ENCODE results near the gene SORCS1.

SORCS1 gene

DNA sequence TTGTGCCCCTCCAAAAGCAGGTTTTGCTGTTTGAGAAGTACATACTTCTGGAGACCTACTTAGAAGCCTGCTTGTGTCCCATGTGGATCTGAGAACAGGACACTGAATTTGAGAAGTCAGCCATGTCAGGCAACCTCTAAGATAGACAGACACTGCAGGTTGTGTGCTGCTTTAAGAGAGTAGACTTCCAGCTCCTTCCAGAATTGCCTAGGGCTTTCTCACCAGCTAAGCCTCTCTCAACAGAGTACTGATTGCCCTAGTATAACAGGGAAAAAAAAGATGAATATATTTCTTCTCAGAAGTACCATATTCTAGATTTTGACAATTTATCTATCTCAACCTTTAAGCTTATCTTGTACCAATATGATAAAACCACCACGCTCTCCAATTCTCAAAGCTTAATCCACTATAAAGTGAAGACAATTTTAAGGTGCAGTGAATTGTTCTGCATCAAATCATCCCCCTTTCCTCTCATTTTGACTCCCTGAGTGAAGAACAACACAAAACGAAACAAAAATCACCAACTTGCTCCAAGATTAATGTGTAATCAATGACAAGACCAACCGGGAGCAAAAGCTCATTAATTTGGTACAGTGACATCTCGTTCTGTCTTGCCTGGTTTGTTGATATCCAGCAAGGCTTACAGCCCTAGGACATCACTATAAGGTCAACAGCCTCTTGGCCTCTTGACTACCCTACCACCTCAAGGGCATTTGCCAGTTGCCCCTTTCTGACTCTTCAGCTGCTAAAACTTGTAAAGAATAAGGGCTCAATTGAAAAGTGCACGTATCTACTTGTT, 214.6 kb downstream of the SORCS1 start:
- no peak overlapping the region for H3K9ac ChIP-seq (ENCODE audit: insufficient read length)
- no peak for DNase-seq (ENCODE audit: low read depth, low spot score)
- no peaks in the 10 kb centered on the region for H3K36me3 ChIP-seq (ENCODE audit: insufficient read depth, low read length)
- H3K4me3 ChIP-seq = no peak overlapping the region
- no peak overlapping the region for H3K27ac ChIP-seq
- TF ChIP-seq POLR2AphosphoS5 (IDR thresholded peaks at IDR 0.05; ENCODE audit: borderline replicate concordance, low read depth, low read length) = no peak
- no peak for TF ChIP-seq EZH2 (IDR thresholded peaks at IDR 0.05)
- TF ChIP-seq FOXP2 (optimal IDR thresholded peaks at IDR 0.05; ENCODE audit: control extremely low read depth, extremely low read length, insufficient read depth) = no peak
- H3K9me3 ChIP-seq (ENCODE audit: low read depth, low read length) = no peaks in the 10 kb centered on the region

DNA sequence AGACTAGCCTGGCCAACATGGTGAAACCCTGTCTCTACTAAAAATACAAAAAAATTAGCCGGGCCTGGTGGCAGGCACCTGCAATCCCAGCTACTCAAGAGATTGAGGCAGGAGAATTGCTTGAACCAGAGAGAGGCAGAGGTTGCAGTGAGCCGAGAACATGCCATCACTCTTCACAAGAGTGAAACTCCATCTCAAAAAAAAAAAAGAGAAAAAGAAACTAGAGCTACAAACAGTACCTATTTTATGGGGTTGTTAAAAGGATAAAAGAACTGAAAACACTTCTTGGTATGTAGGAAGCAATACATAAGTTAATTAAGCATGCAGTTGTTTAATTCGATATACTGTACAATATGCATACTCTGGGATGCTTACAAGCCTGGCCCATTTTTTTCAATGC, 216.9 kb downstream of the SORCS1 start:
- no peak for DNase-seq (ENCODE audit: low read depth, low spot score)
- H3K27ac ChIP-seq = no peak overlapping the region
- no peaks in the 10 kb centered on the region for H3K36me3 ChIP-seq (ENCODE audit: insufficient read depth, low read length)
- TF ChIP-seq FOXP2 (optimal IDR thresholded peaks at IDR 0.05; ENCODE audit: control extremely low read depth, extremely low read length, insufficient read depth) (no peak), POLR2AphosphoS5 (IDR thresholded peaks at IDR 0.05; ENCODE audit: borderline replicate concordance, low read depth, low read length) (no peak), EZH2 (IDR thresholded peaks at IDR 0.05) (no peak)
- no peaks in the 10 kb centered on the region for H3K9me3 ChIP-seq (ENCODE audit: low read depth, low read length)
- H3K4me3 ChIP-seq = no peak overlapping the region
- no peak overlapping the region for H3K9ac ChIP-seq (ENCODE audit: insufficient read length)

DNA sequence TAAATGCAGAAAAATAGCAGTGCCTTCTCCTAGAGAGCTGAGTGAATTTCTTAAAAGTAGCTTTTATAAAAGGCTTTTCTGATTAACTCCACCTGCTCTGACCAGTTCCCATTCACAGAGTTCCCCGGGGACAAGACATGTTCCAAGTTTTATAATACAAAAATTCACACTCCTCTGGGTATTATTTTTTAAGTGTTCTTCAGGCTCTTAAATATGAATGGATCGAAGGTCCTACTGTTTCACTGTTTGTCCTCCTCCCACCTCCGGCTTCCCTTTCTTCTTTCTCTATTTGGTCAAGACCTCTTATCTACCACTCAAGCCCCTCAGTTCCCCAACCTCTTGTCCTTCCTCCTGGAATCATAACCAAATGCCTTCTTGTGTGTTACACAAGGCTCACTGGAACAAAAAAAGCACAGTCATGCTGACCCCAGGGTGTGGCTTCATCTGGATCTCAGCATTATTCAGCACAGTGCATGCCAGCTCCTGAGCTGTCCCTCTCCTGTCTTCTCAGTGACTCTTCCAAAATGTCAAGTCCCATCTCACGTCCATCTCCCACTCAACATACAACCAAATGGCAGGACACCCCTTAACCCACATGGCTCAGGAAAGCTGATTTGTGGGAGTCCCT, 222.4 kb downstream of the SORCS1 start:
- Histone ChIP-seq H3K9me3 (ENCODE audit: low read depth, low read length) (no peaks in the 10 kb centered on the region), H3K4me3 (no peak overlapping the region), H3K27ac (no peak overlapping the region), H3K36me3 (ENCODE audit: insufficient read depth, low read length) (no peaks in the 10 kb centered on the region), H3K9ac (ENCODE audit: insufficient read length) (no peak overlapping the region)
- TF ChIP-seq FOXP2 (optimal IDR thresholded peaks at IDR 0.05; ENCODE audit: control extremely low read depth, extremely low read length, insufficient read depth) (no peak), EZH2 (IDR thresholded peaks at IDR 0.05) (no peak), POLR2AphosphoS5 (IDR thresholded peaks at IDR 0.05; ENCODE audit: borderline replicate concordance, low read depth, low read length) (no peak)
- no peak for DNase-seq (ENCODE audit: low read depth, low spot score)

DNA sequence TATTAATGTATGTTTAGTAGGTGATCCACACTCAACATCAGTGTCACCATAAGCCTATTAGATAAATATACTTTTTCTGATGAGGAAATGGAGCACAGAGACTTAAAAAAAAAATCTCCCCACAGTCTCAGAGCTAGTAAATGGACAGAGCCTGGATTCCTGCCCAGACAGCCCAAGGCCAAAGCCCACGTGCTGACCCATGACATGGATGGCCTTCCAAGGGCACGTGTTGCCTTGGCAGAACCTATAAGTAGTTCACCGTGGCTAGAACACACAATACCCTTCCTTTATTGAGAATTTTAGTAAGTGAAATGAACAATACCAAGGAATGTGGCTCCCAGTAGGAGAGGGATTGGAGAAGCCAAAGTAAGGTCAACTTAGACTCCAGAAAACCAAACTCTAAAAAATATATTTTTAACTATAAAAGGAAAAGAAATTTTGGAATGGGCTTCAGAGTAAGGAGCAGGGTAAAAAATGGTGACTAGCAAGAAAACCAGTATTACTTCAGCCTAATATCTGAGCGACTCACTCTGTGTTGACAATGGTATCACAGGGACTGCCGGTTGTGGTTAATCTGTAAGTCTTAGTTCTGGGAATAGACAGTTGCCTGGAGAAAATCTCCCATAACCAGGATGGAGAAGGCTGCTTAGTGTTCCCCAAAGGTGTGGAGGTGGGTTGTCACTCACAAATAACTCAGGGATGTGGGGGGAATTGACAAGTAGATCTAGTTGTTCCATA, 223.0 kb downstream of the SORCS1 start:
- Histone ChIP-seq H3K27ac (no peak overlapping the region), H3K4me3 (no peak overlapping the region), H3K9ac (ENCODE audit: insufficient read length) (no peak overlapping the region), H3K36me3 (ENCODE audit: insufficient read depth, low read length) (no peaks in the 10 kb centered on the region), H3K9me3 (ENCODE audit: low read depth, low read length) (no peaks in the 10 kb centered on the region)
- TF ChIP-seq EZH2 (IDR thresholded peaks at IDR 0.05) (no peak), FOXP2 (optimal IDR thresholded peaks at IDR 0.05; ENCODE audit: control extremely low read depth, extremely low read length, insufficient read depth) (no peak), POLR2AphosphoS5 (IDR thresholded peaks at IDR 0.05; ENCODE audit: borderline replicate concordance, low read depth, low read length) (no peak)
- DNase-seq (ENCODE audit: low read depth, low spot score) = no peak

DNA sequence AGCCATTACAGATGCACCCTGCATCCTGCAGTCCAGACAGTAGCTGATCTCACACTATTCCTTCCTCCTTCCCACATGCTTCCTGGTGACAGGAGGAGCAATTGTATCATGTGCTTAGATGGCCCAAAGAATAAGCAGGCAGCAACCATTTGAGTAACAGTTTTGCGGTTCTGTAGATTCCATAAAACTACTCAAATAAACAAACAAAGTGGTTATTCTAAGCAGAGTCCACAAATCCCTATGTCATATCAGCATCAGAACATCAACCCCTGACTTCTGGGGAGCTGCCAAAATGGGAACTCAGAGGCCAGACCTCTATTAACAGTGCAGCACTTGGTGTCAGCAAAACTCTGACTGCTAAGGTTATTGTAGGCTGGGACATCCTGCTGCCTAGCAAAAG, 226.0 kb downstream of the SORCS1 start:
- H3K36me3 ChIP-seq (ENCODE audit: insufficient read depth, low read length) = no peaks in the 10 kb centered on the region
- DNase-seq (ENCODE audit: low read depth, low spot score) = no peak
- no peak for TF ChIP-seq EZH2 (IDR thresholded peaks at IDR 0.05)
- no peak for TF ChIP-seq POLR2AphosphoS5 (IDR thresholded peaks at IDR 0.05; ENCODE audit: borderline replicate concordance, low read depth, low read length)
- TF ChIP-seq FOXP2 (optimal IDR thresholded peaks at IDR 0.05; ENCODE audit: control extremely low read depth, extremely low read length, insufficient read depth) = no peak
- H3K27ac ChIP-seq = no peak overlapping the region
- H3K4me3 ChIP-seq = no peak overlapping the region
- no peaks in the 10 kb centered on the region for H3K9me3 ChIP-seq (ENCODE audit: low read depth, low read length)
- H3K9ac ChIP-seq (ENCODE audit: insufficient read length) = no peak overlapping the region

DNA sequence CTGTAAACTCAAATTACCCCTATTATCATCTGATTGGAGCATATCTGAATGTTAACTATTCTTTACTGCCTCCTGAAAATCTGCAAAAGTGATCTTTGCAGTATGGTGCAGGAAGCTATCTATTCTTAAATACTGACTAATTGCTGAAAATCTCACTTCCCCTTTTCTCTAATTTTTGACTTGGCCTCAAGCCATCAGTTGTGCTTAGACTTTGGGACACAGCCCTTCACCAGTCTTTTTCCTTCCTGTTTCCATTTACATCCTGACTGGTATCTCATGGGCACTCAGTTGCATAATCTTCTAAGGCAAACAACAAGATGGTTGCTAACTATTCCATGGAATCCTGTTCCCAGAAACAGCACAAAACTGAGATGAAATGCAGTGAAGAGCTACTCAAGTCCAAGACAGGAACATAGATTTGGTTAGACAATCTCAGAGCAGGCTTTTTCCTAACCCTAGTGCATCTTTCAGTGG, 228.5 kb downstream of the SORCS1 start:
- no peak overlapping the region for H3K27ac ChIP-seq
- H3K9ac ChIP-seq (ENCODE audit: insufficient read length) = no peak overlapping the region
- H3K4me3 ChIP-seq = no peak overlapping the region
- no peak for TF ChIP-seq EZH2 (IDR thresholded peaks at IDR 0.05)
- TF ChIP-seq POLR2AphosphoS5 (IDR thresholded peaks at IDR 0.05; ENCODE audit: borderline replicate concordance, low read depth, low read length) = no peak
- TF ChIP-seq FOXP2 (optimal IDR thresholded peaks at IDR 0.05; ENCODE audit: control extremely low read depth, extremely low read length, insufficient read depth) = no peak
- H3K36me3 ChIP-seq (ENCODE audit: insufficient read depth, low read length) = no peaks in the 10 kb centered on the region
- no peak for DNase-seq (ENCODE audit: low read depth, low spot score)
- H3K9me3 ChIP-seq (ENCODE audit: low read depth, low read length) = no peaks in the 10 kb centered on the region

DNA sequence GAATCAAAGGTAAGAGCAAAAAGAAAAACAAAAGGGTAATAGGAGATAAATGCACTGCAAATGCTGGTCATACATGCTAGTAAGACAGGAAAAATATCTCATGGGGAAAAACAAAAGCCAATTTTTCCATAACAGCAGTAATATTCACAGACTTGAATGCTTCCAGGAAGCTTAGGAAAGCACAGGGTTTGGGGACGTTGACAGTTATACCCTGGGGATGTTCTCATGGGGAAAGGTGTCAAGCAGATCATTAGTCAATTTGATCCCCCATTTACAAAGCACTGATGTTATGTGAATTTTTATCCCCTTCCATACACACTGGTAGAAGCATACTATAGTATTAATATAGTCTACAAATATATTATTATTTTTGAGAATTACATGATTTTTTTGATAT, 232.7 kb downstream of the SORCS1 start:
- DNase-seq (ENCODE audit: low read depth, low spot score) = no peak
- Histone ChIP-seq H3K27ac (no peak overlapping the region), H3K36me3 (ENCODE audit: insufficient read depth, low read length) (no peaks in the 10 kb centered on the region), H3K4me3 (no peak overlapping the region), H3K9me3 (ENCODE audit: low read depth, low read length) (no peaks in the 10 kb centered on the region), H3K9ac (ENCODE audit: insufficient read length) (no peak overlapping the region)
- no peak for TF ChIP-seq POLR2AphosphoS5 (IDR thresholded peaks at IDR 0.05; ENCODE audit: borderline replicate concordance, low read depth, low read length)
- no peak for TF ChIP-seq FOXP2 (optimal IDR thresholded peaks at IDR 0.05; ENCODE audit: control extremely low read depth, extremely low read length, insufficient read depth)
- no peak for TF ChIP-seq EZH2 (IDR thresholded peaks at IDR 0.05)
